A673 (cell line): Measurements from ENCODE around the gene TRIM72. TPM values are rescaled to one million over a fixed set of nuclear protein-coding genes. Genes with fewer than 3 reads are reported as not detected.

Source experiments
- BruUV-seq: library from RNA; stranded (reverse); fragments of 400-500 nt; replicated peaks from 2 replicates; lab custom pipeline; 2021; lab: Mats Ljungman, UMichigan
- CTCF ChIA-PET: fragments of 300-600 bp; sonication (Branson Sonifier 250); formaldehyde crosslinking; loops from one replicate; lab custom pipeline; 2022; ENCODE audit warnings: antibody characterized with exemption; lab: Charles Lee
- POLR2A ChIA-PET: fragments of 300-600 bp; sonication (Branson Sonifier 250); formaldehyde crosslinking; loops from one replicate; lab custom pipeline; 2022; ENCODE audit warnings: antibody characterized with exemption; ENCODE audit not compliant: low non-redundant PET; lab: Charles Lee
- DNase-seq: peaks from one replicate; pipeline ENCODE4 v3.0.0-alpha.2; 2015; ENCODE audit warnings: low spot score
- H3K27ac ChIP-seq: fragments of 200-600 bp; sonication (generic); 2 replicates; pipeline ENCODE4 v1.5.1; 2016; ENCODE audit warnings: mixed run types, low read depth, mild to moderate bottlenecking, mixed read lengths, antibody characterized with exemption, low read length; ENCODE audit not compliant: poor library complexity, severe bottlenecking
- H3K27me3 ChIP-seq: fragments of 200-600 bp; sonication (generic); replicated peaks from 2 replicates; pipeline ENCODE4 v1.6.1; 2017; ENCODE audit warnings: mixed run types, low read depth, mild to moderate bottlenecking, mixed read lengths, antibody characterized with exemption, low read length; ENCODE audit not compliant: insufficient read depth, poor library complexity
- H3K36me3 ChIP-seq: fragments of 200-600 bp; sonication (generic); 2 replicates; pipeline ENCODE4 v1.6.1; 2016; ENCODE audit warnings: mixed run types, mild to moderate bottlenecking, mixed read lengths, antibody characterized with exemption, low read length; ENCODE audit not compliant: insufficient read depth, poor library complexity, severe bottlenecking
- H3K4me1 ChIP-seq: fragments of 200-600 bp; sonication (generic); 2 replicates; pipeline ENCODE4 v1.6.1; 2017; ENCODE audit warnings: mixed run types, mild to moderate bottlenecking, mixed read lengths, antibody characterized with exemption, low read length; ENCODE audit not compliant: insufficient read depth, poor library complexity, severe bottlenecking
- H3K4me3 ChIP-seq: fragments of 200-600 bp; sonication (generic); 2 replicates; pipeline ENCODE4 v1.5.1; 2016; ENCODE audit warnings: low read depth, mixed run types, mild to moderate bottlenecking, mixed read lengths, low read length; ENCODE audit not compliant: poor library complexity, severe bottlenecking
- H3K9me3 ChIP-seq: fragments of 200-600 bp; sonication (generic); 2 replicates; pipeline ENCODE4 v1.6.1; 2016; ENCODE audit warnings: mixed run types, low read depth, mild to moderate bottlenecking, mixed read lengths, antibody characterized with exemption, low read length; ENCODE audit not compliant: poor library complexity, severe bottlenecking
- EZH2 ChIP-seq: fragments of 200-600 bp; sonication (generic); IDR thresholded peaks from 2 replicates; pipeline ENCODE4 v1.6.1; 2017; ENCODE audit warnings: borderline replicate concordance, low read depth, mild to moderate bottlenecking, mixed read lengths, antibody characterized with exemption, low read length; ENCODE audit not compliant: poor library complexity, severe bottlenecking
- intact Hi-C: fragments of 100-400 bp; cut with micrococcal nuclease; formaldehyde crosslinking; loops from one replicate; pipeline ENCODE4 v1.10.0; 2022; ENCODE audit not compliant: unreplicated experiment
- total RNA-seq: library from RNA; stranded (reverse); gene quantifications from 2 replicates; pipeline ENCODE4 v1.2.3, GENCODE V29; 2021
- TF ChIP-seq, protein P1 (sequence below): fragments of 300-800, 200-600 bp; sonication (generic); conservative IDR thresholded peaks from 2 replicates; pipeline ENCODE4 v1.5.1; 2017; ENCODE audit warnings: low read depth, mild to moderate bottlenecking, antibody characterized with exemption, low read length, moderate library complexity, mixed read lengths

Gene TRIM72
- total RNA-seq, 1 experiment from 2014 or later: 0.04 TPM

DNA sequence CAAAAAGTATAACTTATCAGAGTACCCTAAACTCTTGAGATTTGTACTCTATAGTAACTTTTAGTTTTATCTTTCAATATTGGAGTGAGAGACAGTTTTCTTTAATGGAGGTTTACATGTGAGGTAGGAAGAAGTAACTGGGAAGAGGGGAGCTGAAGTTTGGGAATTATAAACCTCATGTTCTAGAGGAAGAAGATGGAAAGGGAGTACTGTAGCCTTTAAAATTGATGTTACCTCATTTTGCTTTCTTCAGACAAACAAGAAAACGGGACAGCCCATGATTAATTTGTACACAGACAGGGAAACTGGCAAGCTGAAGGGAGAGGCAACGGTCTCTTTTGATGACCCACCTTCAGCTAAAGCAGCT is 24.5 kb upstream of the TRIM72 start:
- Histone ChIP-seq H3K9me3 (no peaks in the 10 kb centered on the region), H3K4me1 (peaks cover 9% of the 10 kb centered on the region), H3K36me3 (peaks cover 100% of the 10 kb centered on the region), H3K27me3 (no peaks in the 10 kb centered on the region), H3K4me3 (no peak overlapping the region), H3K27ac (no peak overlapping the region)
- ChIA-PET CTCF (no interaction called here), POLR2A (interaction anchor here (0.6 kb wide), 1 partner anchor 265 kb away, joined by 4 read pairs; no protein-coding TSS in a partner anchor)
- no peak for DNase-seq
- TF ChIP-seq, protein P1, sequence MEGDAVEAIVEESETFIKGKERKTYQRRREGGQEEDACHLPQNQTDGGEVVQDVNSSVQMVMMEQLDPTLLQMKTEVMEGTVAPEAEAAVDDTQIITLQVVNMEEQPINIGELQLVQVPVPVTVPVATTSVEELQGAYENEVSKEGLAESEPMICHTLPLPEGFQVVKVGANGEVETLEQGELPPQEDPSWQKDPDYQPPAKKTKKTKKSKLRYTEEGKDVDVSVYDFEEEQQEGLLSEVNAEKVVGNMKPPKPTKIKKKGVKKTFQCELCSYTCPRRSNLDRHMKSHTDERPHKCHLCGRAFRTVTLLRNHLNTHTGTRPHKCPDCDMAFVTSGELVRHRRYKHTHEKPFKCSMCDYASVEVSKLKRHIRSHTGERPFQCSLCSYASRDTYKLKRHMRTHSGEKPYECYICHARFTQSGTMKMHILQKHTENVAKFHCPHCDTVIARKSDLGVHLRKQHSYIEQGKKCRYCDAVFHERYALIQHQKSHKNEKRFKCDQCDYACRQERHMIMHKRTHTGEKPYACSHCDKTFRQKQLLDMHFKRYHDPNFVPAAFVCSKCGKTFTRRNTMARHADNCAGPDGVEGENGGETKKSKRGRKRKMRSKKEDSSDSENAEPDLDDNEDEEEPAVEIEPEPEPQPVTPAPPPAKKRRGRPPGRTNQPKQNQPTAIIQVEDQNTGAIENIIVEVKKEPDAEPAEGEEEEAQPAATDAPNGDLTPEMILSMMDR: no peak
- TF ChIP-seq EZH2: no peak
- no TSS peak for BruUV-seq
- intact Hi-C loops: no loop called here

DNA sequence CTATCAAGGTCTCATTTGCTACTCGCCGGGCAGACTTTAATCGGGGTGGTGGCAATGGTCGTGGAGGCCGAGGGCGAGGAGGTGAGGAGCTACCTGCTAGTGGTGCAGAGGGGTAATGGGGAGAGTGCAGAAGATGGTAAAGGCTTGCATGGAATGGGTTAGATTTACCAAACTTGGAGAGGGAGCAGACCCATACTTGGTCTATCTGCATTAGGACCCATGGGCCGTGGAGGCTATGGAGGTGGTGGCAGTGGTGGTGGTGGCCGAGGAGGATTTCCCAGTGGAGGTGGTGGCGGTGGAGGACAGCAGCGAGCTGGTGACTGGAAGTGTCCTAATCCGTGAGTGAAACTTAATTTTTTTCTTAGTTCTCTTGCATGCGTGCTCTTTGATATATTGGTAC is 23.9 kb upstream of the TRIM72 start:
- POLR2A ChIA-PET: interaction anchor here (0.7 to 0.8 kb wide), 2 partner anchors 10 to 236 kb away, joined by 3 to 4 read pairs; partner anchors contain the start of gene FUS
- TF ChIP-seq EZH2: no peak
- TF ChIP-seq, protein P1: no peak

DNA sequence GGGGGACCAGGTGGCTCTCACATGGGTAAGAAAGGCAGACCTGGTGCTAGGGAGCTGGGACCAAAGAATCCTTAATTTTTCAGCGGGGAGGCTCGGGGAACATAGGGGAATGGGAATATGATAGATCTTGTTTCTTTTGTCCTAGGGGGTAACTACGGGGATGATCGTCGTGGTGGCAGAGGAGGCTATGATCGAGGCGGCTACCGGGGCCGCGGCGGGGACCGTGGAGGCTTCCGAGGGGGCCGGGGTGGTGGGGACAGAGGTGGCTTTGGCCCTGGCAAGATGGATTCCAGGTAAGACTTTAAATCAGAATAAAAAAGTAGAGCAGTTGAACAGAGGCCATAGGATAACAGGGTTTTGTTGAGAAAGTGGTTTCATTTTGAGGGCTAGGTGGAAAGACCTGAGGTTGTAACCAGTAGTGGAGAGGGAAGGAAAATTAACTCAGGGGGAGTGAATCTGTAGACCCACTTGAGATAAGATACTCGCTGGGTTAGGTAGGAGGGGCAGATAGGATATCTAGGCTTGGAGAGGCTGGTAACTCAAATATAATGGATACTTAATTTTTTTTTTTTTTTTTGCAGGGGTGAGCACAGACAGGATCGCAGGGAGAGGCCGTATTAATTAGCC is 23.0 kb upstream of the TRIM72 start:
- H3K9me3 ChIP-seq: no peaks in the 10 kb centered on the region
- BruUV-seq: no TSS peak
- TF ChIP-seq EZH2: no peak
- no peak for DNase-seq
- peaks cover 100% of the 10 kb centered on the region for H3K36me3 ChIP-seq
- no peak overlapping the region for H3K4me3 ChIP-seq
- no peak overlapping the region for H3K27ac ChIP-seq
- H3K4me1 ChIP-seq: no peaks in the 10 kb centered on the region
- intact Hi-C loops: no loop called here
- ChIA-PET CTCF (no interaction called here), POLR2A (no interaction called here)
- no peaks in the 10 kb centered on the region for H3K27me3 ChIP-seq

More for the DNA sequence above, 23.9 kb upstream of the TRIM72 start:
- intact Hi-C loops: no loop called here
- H3K4me3 ChIP-seq: no peak overlapping the region
- CTCF ChIA-PET: no interaction called here
- no peak for DNase-seq
- no peaks in the 10 kb centered on the region for H3K27me3 ChIP-seq
- H3K27ac ChIP-seq: no peak overlapping the region
- peaks cover 4% of the 10 kb centered on the region for H3K4me1 ChIP-seq
- no TSS peak for BruUV-seq
- no peaks in the 10 kb centered on the region for H3K9me3 ChIP-seq
- peaks cover 100% of the 10 kb centered on the region for H3K36me3 ChIP-seq
